Measurements from ENCODE around the gene SLFN12L. TPM values are rescaled to one million over a fixed set of nuclear protein-coding genes. Genes with fewer than 3 reads are reported as not detected.

SLFN12L gene
- total RNA-seq, 1 experiment from 2014 or later = 0.13 TPM

GRCh38 chr17:35586569-35587073 is 49.1 kb upstream of the SLFN12L start:
- peak; percentile 21 for ATAC-seq
- CTCF ChIA-PET = interaction anchor here (0.8 to 2.1 kb wide), 5 partner anchors 8 to 177 kb away, joined by 3 to 12 read pairs (median 4); no protein-coding TSS in a partner anchor
- H3K36me3 Mint-ChIP-seq = peaks cover 4% of the 10 kb centered on the region; the same call in 1 of the 2 replicates
- POLR2A ChIA-PET = interaction anchor here (0.5 to 1.5 kb wide), 3 partner anchors 8 to 155 kb away, joined by 3 to 17 read pairs (median 3); partner anchors contain the start of gene PEX12
- peaks cover 19% of the 10 kb centered on the region for H3K4me1 Mint-ChIP-seq
- no peaks in the 10 kb centered on the region for H3K9me3 Mint-ChIP-seq
- H3K27me3 Mint-ChIP-seq (ENCODE audit: low read depth) = peaks cover 12% of the 10 kb centered on the region
- no peak for DNase-seq (ENCODE audit: low spot score)
- TF ChIP-seq NR1H2 (CRISPR knock-in tag; IDR thresholded peaks at IDR 0.05) (no peak), ZNF138 (CRISPR knock-in tag; conservative IDR thresholded peaks at IDR 0.05) (no peak), ZSCAN18 (CRISPR knock-in tag; IDR thresholded peaks at IDR 0.05) (no peak), PRRX2 (CRISPR knock-in tag; IDR thresholded peaks at IDR 0.05) (no peak), ZMAT4 (CRISPR knock-in tag; IDR thresholded peaks at IDR 0.05) (no peak), SMAD4 (CRISPR knock-in tag; IDR thresholded peaks at IDR 0.05) (no peak), SMAD3 (CRISPR knock-in tag; IDR thresholded peaks at IDR 0.05; ENCODE audit: borderline replicate concordance) (no peak), USF2 (CRISPR knock-in tag; IDR thresholded peaks at IDR 0.05) (no peak), IRF1 (CRISPR knock-in tag; IDR thresholded peaks at IDR 0.05) (no peak), ZNF512 (CRISPR knock-in tag; IDR thresholded peaks at IDR 0.05; ENCODE audit: borderline replicate concordance) (no peak), ZNF425 (CRISPR knock-in tag; conservative IDR thresholded peaks at IDR 0.05) (no peak), CREB1 (CRISPR knock-in tag; IDR thresholded peaks at IDR 0.05) (no peak), FOXP4 (CRISPR knock-in tag; IDR thresholded peaks at IDR 0.05) (no peak), MAX (CRISPR knock-in tag; IDR thresholded peaks at IDR 0.05) (no peak), ZNF532 (CRISPR knock-in tag; IDR thresholded peaks at IDR 0.05; ENCODE audit: borderline replicate concordance) (no peak), MYBL2 (CRISPR knock-in tag; IDR thresholded peaks at IDR 0.05) (no peak), ZNF232 (CRISPR knock-in tag; IDR thresholded peaks at IDR 0.05) (no peak; the same call in 1 of the 2 replicates), NR3C1 (CRISPR knock-in tag; conservative IDR thresholded peaks at IDR 0.05; ENCODE audit: low read depth) (no peak), HMGA2 (CRISPR knock-in tag; IDR thresholded peaks at IDR 0.05) (no peak)
- H3K27ac Mint-ChIP-seq = peak overlapping the region; percentile 100
- H3K4me3 Mint-ChIP-seq = peak overlapping the region; percentile 100

All from WTC11 (cell line).